ENCODE results near the gene UNC119. TPM values are rescaled to one million over a fixed set of nuclear protein-coding genes. Genes with fewer than 3 reads are reported as not detected.

The UNC119 gene
- total RNA-seq, 1 donor from 2014 or later: 26.4 TPM

GRCh38 chr17:28573040-28573380, 20.6 kb upstream of the UNC119 start:
- no peak for DNase-seq (ENCODE audit: low read depth in 2 of 2)

- DNase-seq (ENCODE audit: low read depth in 2 of 2): no peak
Measured at GRCh38 chr17:28572259-28573039, 20.0 kb upstream of the UNC119 start.

- peak; percentile 92 to 94 for DNase-seq (ENCODE audit: low read depth in 2 of 2)
Measured at GRCh38 chr17:28571361-28572122, 19.1 kb upstream of the UNC119 start, which contains the start of gene PIGS. Gene PIGS (minus strand): TSS chr17:28571524. CDS start chr17:28571496, 28 bp downstream.

- peak in 1 of 2 donors; percentile 57 for DNase-seq (ENCODE audit: low read depth in 2 of 2)
Measured at GRCh38 chr17:28570716-28571360, 18.4 kb upstream of the UNC119 start.

GRCh38 chr17:28569446-28569845, 17.0 kb upstream of the UNC119 start:
- no peak for DNase-seq (ENCODE audit: low read depth in 2 of 2)

- no peak for DNase-seq (ENCODE audit: low read depth in 2 of 2)
Measured at GRCh38 chr17:28567604-28568003, 15.2 kb upstream of the UNC119 start.

- DNase-seq (ENCODE audit: low read depth in 2 of 2): peak; percentile 22 to 55
Measured at GRCh38 chr17:28563475-28563874, 11.1 kb upstream of the UNC119 start.

GRCh38 chr17:28555022-28555421, 2.6 kb upstream of the UNC119 start:
- no peak for DNase-seq (ENCODE audit: low read depth in 2 of 2)

GRCh38 chr17:28554565-28554964, 2.1 kb upstream of the UNC119 start:
- peak; percentile 25 to 40 for DNase-seq (ENCODE audit: low read depth in 2 of 2)

- no peak for DNase-seq (ENCODE audit: low read depth in 2 of 2)
Measured at GRCh38 chr17:28553000-28553505, 629 bp upstream of the UNC119 start.

GRCh38 chr17:28551421-28552175, 826 bp downstream of the UNC119 start:
- no peak for DNase-seq (ENCODE audit: low read depth in 2 of 2)

- no peak for DNase-seq (ENCODE audit: low read depth in 2 of 2)
Measured at GRCh38 chr17:28550858-28551257, 1.6 kb downstream of the UNC119 start.

GRCh38 chr17:28549236-28550132, 2.9 kb downstream of the UNC119 start:
- no peak for DNase-seq (ENCODE audit: low read depth in 2 of 2)

GRCh38 chr17:28548417-28549130, 3.9 kb downstream of the UNC119 start:
- no peak for DNase-seq (ENCODE audit: low read depth in 2 of 2)

GRCh38 chr17:28547623-28548416, 4.6 kb downstream of the UNC119 start:
- DNase-seq (ENCODE audit: low read depth in 2 of 2): peak; percentile 72 to 78

- no peak for DNase-seq (ENCODE audit: low read depth in 2 of 2)
Measured at GRCh38 chr17:28547096-28547622, 5.3 kb downstream of the UNC119 start.

GRCh38 chr17:28545787-28546415, 6.5 kb downstream of the UNC119 start:
- DNase-seq (ENCODE audit: low read depth in 2 of 2): no peak

- no peak for DNase-seq (ENCODE audit: low read depth in 2 of 2)
Measured at GRCh38 chr17:28545141-28545503, 7.3 kb downstream of the UNC119 start.
